ENCODE data around the gene CLDN1. TPM values are rescaled to one million over a fixed set of nuclear protein-coding genes. Genes with fewer than 3 reads are reported as not detected.

CLDN1 gene
- total RNA-seq, 1 experiment from 2014 or later, result 1.0 TPM

- no peak overlapping the region for H3K56ac ChIP-seq (ENCODE audit: insufficient read length, low read depth, low read length)
- H3K4ac ChIP-seq (ENCODE audit: low read depth, low read length), result no peak overlapping the region
- DNase-seq, result no peak
- H3K36me3 Mint-ChIP-seq (ENCODE audit: insufficient read depth in 1 of 3, low read depth in 3 of 3), result no peaks in the 10 kb centered on the region; a peak in 1 of 7 replicates
- H3K4me3 Mint-ChIP-seq, result no peak overlapping the region
- H3K23me2 ChIP-seq (ENCODE audit: insufficient read length, low read depth, low read length, poor library complexity, severe bottlenecking), result no peaks in the 10 kb centered on the region
- H2BK5ac ChIP-seq (ENCODE audit: insufficient read length, low read length), result no peak overlapping the region
- H3K23ac ChIP-seq (ENCODE audit: insufficient read length, low read depth, low read length), result no peak overlapping the region
- H3K4me1 Mint-ChIP-seq, result peaks cover 4 to 6% of the 10 kb centered on the region in 2 experiments
- no peak overlapping the region for H2AK5ac ChIP-seq (ENCODE audit: insufficient read length, low read length)
- H3T11ph ChIP-seq (ENCODE audit: low read length), result no peak overlapping the region
- no CpG with 5 or more reads among the region's 3 CpGs for whole genome bisulfite sequencing (ENCODE audit: extremely low coverage, insufficient read length, low lambda C conversion rate)
- H3K4me2 ChIP-seq (ENCODE audit: insufficient read depth, insufficient read length, low read length), result no peak overlapping the region
- H2BK20ac ChIP-seq (ENCODE audit: low read depth, low read length, poor library complexity, severe bottlenecking), result no peak overlapping the region
- TF ChIP-seq, protein P1, sequence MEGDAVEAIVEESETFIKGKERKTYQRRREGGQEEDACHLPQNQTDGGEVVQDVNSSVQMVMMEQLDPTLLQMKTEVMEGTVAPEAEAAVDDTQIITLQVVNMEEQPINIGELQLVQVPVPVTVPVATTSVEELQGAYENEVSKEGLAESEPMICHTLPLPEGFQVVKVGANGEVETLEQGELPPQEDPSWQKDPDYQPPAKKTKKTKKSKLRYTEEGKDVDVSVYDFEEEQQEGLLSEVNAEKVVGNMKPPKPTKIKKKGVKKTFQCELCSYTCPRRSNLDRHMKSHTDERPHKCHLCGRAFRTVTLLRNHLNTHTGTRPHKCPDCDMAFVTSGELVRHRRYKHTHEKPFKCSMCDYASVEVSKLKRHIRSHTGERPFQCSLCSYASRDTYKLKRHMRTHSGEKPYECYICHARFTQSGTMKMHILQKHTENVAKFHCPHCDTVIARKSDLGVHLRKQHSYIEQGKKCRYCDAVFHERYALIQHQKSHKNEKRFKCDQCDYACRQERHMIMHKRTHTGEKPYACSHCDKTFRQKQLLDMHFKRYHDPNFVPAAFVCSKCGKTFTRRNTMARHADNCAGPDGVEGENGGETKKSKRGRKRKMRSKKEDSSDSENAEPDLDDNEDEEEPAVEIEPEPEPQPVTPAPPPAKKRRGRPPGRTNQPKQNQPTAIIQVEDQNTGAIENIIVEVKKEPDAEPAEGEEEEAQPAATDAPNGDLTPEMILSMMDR (conservative IDR thresholded peaks at IDR 0.05), result no peak
- H3K27me3 ChIP-seq (ENCODE audit: insufficient read depth, low read length), result no peaks in the 10 kb centered on the region
- H3K9ac ChIP-seq (ENCODE audit: extremely low read depth, insufficient read length, low read length), result no peak overlapping the region
- no peaks in the 10 kb centered on the region for H3K4me1 ChIP-seq (ENCODE audit: insufficient read depth, low read length)
- no peak overlapping the region for H2BK15ac ChIP-seq (ENCODE audit: low read depth, low read length)
- no peak overlapping the region for H3K14ac ChIP-seq (ENCODE audit: insufficient read depth, low read length)
- no peaks in the 10 kb centered on the region for H3K79me1 ChIP-seq (ENCODE audit: insufficient read depth, low read depth, low read length, poor library complexity, severe bottlenecking)
- no peak overlapping the region for H2AFZ ChIP-seq (ENCODE audit: low read length)
- no peaks in the 10 kb centered on the region for H3K9me3 Mint-ChIP-seq
- no peaks in the 10 kb centered on the region for H3K27me3 Mint-ChIP-seq (ENCODE audit: low read depth)
- no peak overlapping the region for H3K18ac ChIP-seq (ENCODE audit: insufficient read length, low read depth, low read length)
- no peak overlapping the region for H2BK12ac ChIP-seq (ENCODE audit: insufficient read length, low read depth, low read length)
- no peaks in the 10 kb centered on the region for H4K20me1 ChIP-seq (ENCODE audit: control insufficient read depth, insufficient read depth, insufficient read length)
- H4K91ac ChIP-seq (ENCODE audit: insufficient read length, low read depth, low read length), result no peak overlapping the region
- H4K8ac ChIP-seq (replicated peaks; ENCODE audit: insufficient read length, low read depth, low read length), result no peak overlapping the region
- H3K27ac Mint-ChIP-seq, result no peak overlapping the region
- no peak overlapping the region for H4K5ac ChIP-seq (ENCODE audit: insufficient read length, low read depth, low read length)
- H3K27ac ChIP-seq (ENCODE audit: insufficient read length, low read depth, low read length), result no peak overlapping the region
- H3K79me2 ChIP-seq (ENCODE audit: insufficient read depth, low read length), result no peaks in the 10 kb centered on the region
- no peak overlapping the region for H2BK120ac ChIP-seq (ENCODE audit: low read depth, low read length, poor library complexity, severe bottlenecking)
- no peaks in the 10 kb centered on the region for H3K9me3 ChIP-seq (ENCODE audit: control insufficient read depth, low read depth, low read length)
Observed at GRCh38 chr3:190265796-190266195, 56.5 kb downstream of the CLDN1 start.

Measured in H9 (cell line).